HUES6 (cell line): ENCODE data around the gene NTPCR.
A peak's percentile ranks its signal among the peaks of the same experiment; 100 is the strongest.

Experiments
- H3K27ac ChIP-seq: 2 replicates; pipeline ENCODE4 v1.7.0; 2013; ENCODE audit warnings: low read depth, mild to moderate bottlenecking, low read length, inconsistent platforms
- H3K27me3 ChIP-seq: 2 replicates; pipeline ENCODE4 v1.6.1; 2013; ENCODE audit warnings: low read length; ENCODE audit not compliant: control insufficient read depth, insufficient read depth
- H3K36me3 ChIP-seq: 2 replicates; pipeline ENCODE4 v1.6.1; 2013; ENCODE audit warnings: low read length; ENCODE audit not compliant: control insufficient read depth, insufficient read depth
- H3K4me1 ChIP-seq: 2 replicates; pipeline ENCODE4 v1.6.1; 2013; ENCODE audit warnings: low read length; ENCODE audit not compliant: control insufficient read depth, insufficient read depth
- H3K4me3 ChIP-seq: 2 replicates; pipeline ENCODE4 v1.5.1; 2013; ENCODE audit warnings: low read depth, low read length
- H3K9ac ChIP-seq: one replicate; pipeline ENCODE4 v1.6.1; 2013; ENCODE audit warnings: mild to moderate bottlenecking, low read length
- H3K9me3 ChIP-seq: 2 replicates; pipeline ENCODE4 v1.6.1; 2013; ENCODE audit warnings: low read depth, low read length; ENCODE audit not compliant: control insufficient read depth, insufficient read depth

Gene NTPCR, protein sequence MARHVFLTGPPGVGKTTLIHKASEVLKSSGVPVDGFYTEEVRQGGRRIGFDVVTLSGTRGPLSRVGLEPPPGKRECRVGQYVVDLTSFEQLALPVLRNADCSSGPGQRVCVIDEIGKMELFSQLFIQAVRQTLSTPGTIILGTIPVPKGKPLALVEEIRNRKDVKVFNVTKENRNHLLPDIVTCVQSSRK

GRCh38 chr1:232950197-232951176, at the start of gene NTPCR:
TSS of gene NTPCR (plus strand) at chr1:232950611. CDS start at chr1:232950711, 100 bp downstream.
- peaks cover 34% of the 10 kb centered on the region for H3K4me1 ChIP-seq
- peak within 1 kb of the TSS; percentile 73 for H3K4me3 ChIP-seq

GRCh38 chr1:232900818-232901217, 49.6 kb upstream of the NTPCR start:
- H3K9ac ChIP-seq, result no peak overlapping the region
- no peak overlapping the region for H3K27ac ChIP-seq
- no peaks in the 10 kb centered on the region for H3K27me3 ChIP-seq
- H3K36me3 ChIP-seq, result no peaks in the 10 kb centered on the region
- H3K4me3 ChIP-seq, result no peak overlapping the region
- peaks cover 10% of the 10 kb centered on the region for H3K9me3 ChIP-seq
- H3K4me1 ChIP-seq, result peaks cover 33% of the 10 kb centered on the region

More at GRCh38 chr1:232950197-232951176, at the start of gene NTPCR:
- Histone ChIP-seq H3K9me3 (no peaks in the 10 kb centered on the region), H3K36me3 (no peaks in the 10 kb centered on the region), H3K27ac (peak within 1 kb of the TSS; percentile 73), H3K9ac (peak within 1 kb of the TSS; percentile 77), H3K27me3 (no peaks in the 10 kb centered on the region)

DNA sequence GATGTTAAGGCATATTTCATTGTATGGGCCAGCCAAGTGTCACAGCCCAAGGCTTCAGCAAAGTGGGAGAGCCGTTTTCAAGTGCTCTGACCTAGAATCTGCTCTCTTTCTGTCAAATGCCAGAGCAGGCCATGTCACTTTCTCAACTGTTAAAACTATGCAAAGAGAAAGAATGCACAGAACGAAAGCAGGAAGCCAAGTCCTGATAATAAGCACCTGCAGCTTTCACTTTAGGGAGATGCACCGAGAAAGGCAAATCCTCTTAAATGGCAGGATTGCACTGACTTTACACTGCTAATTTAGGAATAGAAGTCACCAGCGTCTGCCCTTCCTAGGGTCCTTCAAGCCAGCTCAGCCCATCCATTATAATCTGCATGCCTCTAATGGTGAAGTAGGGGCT, 49.2 kb upstream of the NTPCR start:
- Histone ChIP-seq H3K36me3 (no peaks in the 10 kb centered on the region), H3K4me3 (no peak overlapping the region), H3K9me3 (peaks cover 10% of the 10 kb centered on the region), H3K27ac (no peak overlapping the region), H3K9ac (no peak overlapping the region), H3K27me3 (no peaks in the 10 kb centered on the region), H3K4me1 (peaks cover 33% of the 10 kb centered on the region)

DNA sequence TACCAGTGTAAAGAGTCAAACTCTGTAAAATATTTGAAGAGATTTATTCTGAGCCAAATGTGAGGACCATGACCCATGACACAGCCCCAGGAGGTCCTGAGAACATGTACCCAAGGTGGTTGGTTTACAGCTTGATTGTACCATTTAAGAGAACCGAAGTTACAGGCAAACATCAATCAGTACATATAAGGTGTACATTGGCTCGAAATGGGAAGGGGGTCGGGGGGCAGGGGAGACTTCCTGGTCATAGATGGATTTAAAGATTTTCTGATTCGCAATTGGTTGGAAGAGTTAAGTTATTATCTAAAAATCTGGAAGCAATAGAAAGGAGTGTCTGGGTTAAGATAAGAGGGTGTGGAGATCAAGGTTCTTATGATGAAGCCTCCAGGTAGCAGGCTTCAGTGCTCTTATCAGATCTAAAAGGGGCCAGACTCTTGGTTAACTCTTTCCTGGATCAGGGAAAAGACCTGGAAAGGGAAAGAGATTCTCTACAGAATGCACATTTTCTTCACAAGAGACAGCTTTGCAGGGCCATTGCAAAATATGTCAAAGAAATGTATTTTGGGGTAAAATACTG, 47.5 kb upstream of the NTPCR start:
- Histone ChIP-seq H3K27me3 (no peaks in the 10 kb centered on the region), H3K36me3 (no peaks in the 10 kb centered on the region), H3K4me3 (no peak overlapping the region), H3K9ac (no peak overlapping the region), H3K27ac (no peak overlapping the region), H3K4me1 (peaks cover 26% of the 10 kb centered on the region), H3K9me3 (peaks cover 10% of the 10 kb centered on the region)

GRCh38 chr1:232904131-232904530, 46.3 kb upstream of the NTPCR start:
- Histone ChIP-seq H3K27ac (no peak overlapping the region), H3K4me3 (no peak overlapping the region), H3K36me3 (no peaks in the 10 kb centered on the region), H3K9ac (no peak overlapping the region), H3K4me1 (peaks cover 24% of the 10 kb centered on the region), H3K9me3 (0 out of 2 replicates have a peak, but pooled peaks cover 2% of the 10 kb centered on the region), H3K27me3 (no peaks in the 10 kb centered on the region)

DNA sequence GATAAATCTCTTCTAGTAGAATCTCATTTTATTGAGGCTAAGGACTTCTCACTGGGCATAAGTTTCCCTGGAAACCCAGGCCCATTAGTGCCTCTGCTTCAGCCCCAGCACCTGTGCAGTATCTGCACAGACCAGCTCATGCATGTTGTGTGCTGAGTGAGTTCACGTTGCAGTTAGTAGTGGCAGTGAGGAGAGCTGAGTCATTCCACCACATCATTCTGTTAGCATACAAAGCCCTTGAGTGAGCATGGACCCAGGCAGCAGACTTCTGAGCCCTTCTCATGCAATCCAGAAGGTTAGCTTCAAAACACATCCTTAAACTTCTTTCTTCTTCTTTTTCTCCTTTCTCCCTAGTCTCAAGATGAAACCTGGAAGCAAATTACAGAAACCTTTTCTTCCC, 45.8 kb upstream of the NTPCR start:
- no peaks in the 10 kb centered on the region for H3K36me3 ChIP-seq
- no peak overlapping the region for H3K4me3 ChIP-seq
- no peak overlapping the region for H3K9ac ChIP-seq
- H3K27ac ChIP-seq, result no peak overlapping the region
- H3K27me3 ChIP-seq, result no peaks in the 10 kb centered on the region
- 0 out of 2 replicates have a peak, but pooled peaks cover 2% of the 10 kb centered on the region for H3K9me3 ChIP-seq
- H3K4me1 ChIP-seq, result peaks cover 20% of the 10 kb centered on the region

DNA sequence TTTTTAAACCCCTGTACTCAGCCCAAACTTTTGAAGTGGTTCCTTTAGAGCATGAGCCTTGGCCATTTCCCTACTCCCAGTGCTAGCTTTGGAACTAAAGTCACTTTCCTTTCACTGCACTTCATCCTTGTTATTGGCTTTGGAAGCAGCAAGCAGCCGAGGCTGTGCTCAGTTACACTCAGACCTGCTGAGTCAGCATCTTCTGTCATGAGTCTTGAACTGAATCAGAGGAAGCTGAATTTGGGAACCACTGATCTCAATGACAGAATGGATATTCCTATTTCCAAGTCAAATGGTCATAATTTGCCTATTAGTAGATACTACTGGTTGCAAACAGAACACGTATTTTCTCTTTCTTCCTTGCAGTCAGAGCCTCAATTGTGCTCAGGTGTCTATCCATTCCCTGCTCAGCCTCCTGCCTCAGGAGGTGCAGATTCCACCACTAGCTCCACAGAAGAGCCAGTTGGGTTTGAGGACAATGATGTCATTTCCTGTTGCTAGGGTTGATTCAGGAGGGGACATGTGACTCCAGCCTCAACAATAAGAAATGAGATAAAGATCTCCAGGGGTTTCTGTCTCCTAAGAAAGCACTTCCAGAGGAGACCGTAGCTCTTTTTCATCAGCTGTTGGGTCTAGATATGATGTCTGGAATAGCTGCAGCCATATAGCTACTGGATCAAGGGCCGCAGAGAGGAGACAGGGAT, 44.9 kb upstream of the NTPCR start:
- no peak overlapping the region for H3K27ac ChIP-seq
- no peaks in the 10 kb centered on the region for H3K36me3 ChIP-seq
- H3K9ac ChIP-seq, result no peak overlapping the region
- no peak overlapping the region for H3K4me3 ChIP-seq
- peaks cover 19% of the 10 kb centered on the region for H3K4me1 ChIP-seq
- H3K27me3 ChIP-seq, result no peaks in the 10 kb centered on the region
- H3K9me3 ChIP-seq, result 0 out of 2 replicates have a peak, but pooled peaks cover 2% of the 10 kb centered on the region

- no peak overlapping the region for H3K27ac ChIP-seq
- peaks cover 19% of the 10 kb centered on the region for H3K4me1 ChIP-seq
- H3K4me3 ChIP-seq, result no peak overlapping the region
- H3K9ac ChIP-seq, result no peak overlapping the region
- 0 out of 2 replicates have a peak, but pooled peaks cover 2% of the 10 kb centered on the region for H3K9me3 ChIP-seq
- no peaks in the 10 kb centered on the region for H3K27me3 ChIP-seq
- no peaks in the 10 kb centered on the region for H3K36me3 ChIP-seq
These were observed 44.0 kb upstream of the NTPCR start for GRCh38 chr1:232906441-232906840.

DNA sequence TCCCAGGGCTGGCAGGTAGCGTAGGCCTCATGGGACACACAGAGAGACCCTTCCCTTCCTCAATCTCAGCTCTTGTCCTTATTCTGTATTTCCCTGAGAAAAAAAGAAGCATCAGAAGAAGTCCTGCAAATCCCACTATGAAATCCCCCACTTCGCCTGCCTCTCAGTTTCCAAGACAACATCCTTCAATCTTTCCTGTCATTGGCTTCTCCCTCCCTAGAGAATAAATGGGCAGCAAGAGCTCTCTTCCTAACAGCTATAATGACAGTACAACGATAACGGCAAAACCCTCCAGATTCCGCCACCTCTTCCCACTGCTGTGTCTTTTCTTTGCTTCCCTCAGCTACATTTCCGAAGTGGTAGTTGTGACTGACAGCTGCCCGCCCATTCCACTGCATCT, 41.6 kb upstream of the NTPCR start:
- H3K4me3 ChIP-seq, result no peak overlapping the region
- no peaks in the 10 kb centered on the region for H3K27me3 ChIP-seq
- H3K27ac ChIP-seq, result no peak overlapping the region
- H3K9ac ChIP-seq, result no peak overlapping the region
- no peaks in the 10 kb centered on the region for H3K9me3 ChIP-seq
- H3K36me3 ChIP-seq, result no peaks in the 10 kb centered on the region
- H3K4me1 ChIP-seq, result peaks cover 18% of the 10 kb centered on the region

- H3K27me3 ChIP-seq, result no peaks in the 10 kb centered on the region
- no peak overlapping the region for H3K4me3 ChIP-seq
- H3K9ac ChIP-seq, result no peak overlapping the region
- no peak overlapping the region for H3K27ac ChIP-seq
- peaks cover 18% of the 10 kb centered on the region for H3K4me1 ChIP-seq
- H3K9me3 ChIP-seq, result no peaks in the 10 kb centered on the region
- no peaks in the 10 kb centered on the region for H3K36me3 ChIP-seq
These were observed 40.7 kb upstream of the NTPCR start for GRCh38 chr1:232909752-232910151.
